ENCODE data around the gene TBX10.

Gene TBX10

DNA sequence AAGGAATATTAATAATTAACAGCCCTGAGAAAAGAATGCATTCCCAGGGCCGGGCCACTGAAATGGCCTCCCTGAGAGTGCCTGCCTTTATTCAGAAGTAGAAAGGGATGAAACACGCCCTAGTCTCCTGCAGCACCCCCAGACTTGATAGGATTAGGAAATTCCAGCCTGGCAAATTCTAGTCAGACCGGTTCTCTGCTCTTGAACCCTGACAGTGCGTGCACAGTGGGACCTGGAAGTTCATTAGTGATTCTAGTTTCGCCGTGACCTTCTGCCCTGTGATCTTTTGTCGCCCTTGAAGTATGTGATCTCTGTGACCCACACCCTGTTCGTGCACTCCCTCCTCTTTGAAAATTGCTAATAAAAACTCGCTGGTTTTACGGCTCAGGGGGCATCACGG is 58.1 kb downstream of the TBX10 start:
- no peak for DNase-seq (ENCODE audit: low spot score)

More for the DNA sequence above, 58.1 kb downstream of the TBX10 start:
- FAIRE-seq, result no peak
